Parathyroid adenoma (tissue), 2 donors: Measurements from ENCODE around the gene ITPK1.
"Not testable (repeated sequence)": the region's sequence is repeated elsewhere in the genome, so short reads cannot be mapped to it uniquely, and the experiment has no call there.

Source experiments
- H2AFZ ChIP-seq: fragments of 300-600 bp; sonication (generic); one replicate; pipeline ENCODE4 v1.7.0; 2017; ENCODE audit warnings: antibody characterized with exemption, mild to moderate bottlenecking
- H3K27ac ChIP-seq: fragments of 300-600 bp; sonication (generic); one replicate; pipeline ENCODE4 v1.7.0; 2017
- H3K27me3 ChIP-seq: fragments of 300-600 bp; sonication (generic); one replicate; pipeline ENCODE4 v1.7.0; 2017; ENCODE audit warnings: low read length; ENCODE audit not compliant: control insufficient read depth, insufficient read depth
- H3K36me3 ChIP-seq: fragments of 300-600 bp; sonication (generic); one replicate; pipeline ENCODE4 v1.7.0; 2017; ENCODE audit warnings: low read length; ENCODE audit not compliant: control insufficient read depth, insufficient read depth
- H3K4me1 ChIP-seq: fragments of 300-600 bp; sonication (generic); one replicate; pipeline ENCODE4 v1.7.0; 2017; ENCODE audit warnings: control low read depth
- H3K4me2 ChIP-seq: fragments of 300-600 bp; sonication (generic); one replicate; pipeline ENCODE4 v1.7.0; 2017; ENCODE audit warnings: low read length
- H3K4me3 ChIP-seq: fragments of 300-600 bp; sonication (generic); one replicate; pipeline ENCODE4 v1.7.0; 2017; ENCODE audit warnings: low read depth, low read length
- H3K79me2 ChIP-seq: fragments of 300-600 bp; sonication (generic); one replicate; pipeline ENCODE4 v1.7.0; 2017; ENCODE audit warnings: control low read depth
- H3K9ac ChIP-seq: fragments of 300-600 bp; sonication (generic); one replicate; pipeline ENCODE4 v1.7.0; 2017; ENCODE audit warnings: mild to moderate bottlenecking
- H3K9me3 ChIP-seq: fragments of 300-600 bp; sonication (generic); one replicate; pipeline ENCODE4 v1.7.0; 2017; ENCODE audit warnings: low read length; ENCODE audit not compliant: control insufficient read depth
- CTCF ChIP-seq: fragments of 300-600 bp; sonication (generic); IDR thresholded peaks from one replicate; pipeline ENCODE4 v1.7.0; 2017; ENCODE audit warnings: antibody characterized with exemption, mild to moderate bottlenecking
- donor health status: primary hyperparathyroidism.

The ITPK1 gene

DNA sequence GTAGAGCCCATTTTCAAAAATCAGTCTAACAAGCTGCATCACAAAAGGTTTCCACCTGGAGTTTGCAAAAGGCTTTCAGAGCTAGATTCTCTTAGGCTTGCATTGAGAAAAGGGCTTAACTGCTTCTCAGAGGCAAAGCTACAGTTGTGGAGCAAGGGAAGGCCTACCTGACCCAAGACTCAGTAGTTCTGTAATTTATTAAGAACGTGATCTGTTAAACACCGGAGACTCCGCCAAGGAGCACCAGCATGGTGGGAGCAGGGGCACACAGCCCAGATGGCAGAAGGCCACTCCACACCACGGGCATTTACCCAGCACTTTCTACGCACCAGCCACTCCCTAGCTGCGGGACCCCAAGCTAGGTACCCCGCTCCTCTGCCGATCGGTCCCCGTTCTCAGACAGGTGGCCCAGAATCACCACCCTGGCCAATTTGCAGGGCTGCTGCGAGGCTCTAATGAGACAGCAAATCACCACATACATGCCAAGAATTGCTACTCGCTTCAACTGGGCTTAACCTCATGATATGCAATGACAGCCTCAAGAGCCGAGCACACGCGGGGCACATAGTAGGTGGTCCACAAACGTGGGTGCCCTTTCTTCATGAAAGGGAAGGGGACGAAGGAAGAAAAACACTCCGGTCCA, 1.5 kb downstream of the ITPK1 start:
- Histone ChIP-seq H3K27me3 (no peaks in the 10 kb centered on the region), H3K9me3 (no peaks in the 10 kb centered on the region), H3K4me3 (peak overlapping the region; percentile 89), H3K4me1 (peaks cover 20% of the 10 kb centered on the region), H2AFZ (peak overlapping the region; percentile 93), H3K27ac (peak overlapping the region; percentile 76), H3K9ac (peak overlapping the region; percentile 83), H3K4me2 (peak overlapping the region; percentile 96), H3K79me2 (peaks cover 35% of the 10 kb centered on the region), H3K36me3 (no peaks in the 10 kb centered on the region)
- TF ChIP-seq CTCF = no peak

- peaks cover 20% of the 10 kb centered on the region for H3K4me1 ChIP-seq
- TF ChIP-seq CTCF = no peak
- H3K9me3 ChIP-seq = no peaks in the 10 kb centered on the region
- H3K27me3 ChIP-seq = no peaks in the 10 kb centered on the region
- no peak overlapping the region for H3K9ac ChIP-seq
- H3K27ac ChIP-seq = peak overlapping the region; percentile 8
- H2AFZ ChIP-seq = no peak overlapping the region
- peak overlapping the region; percentile 11 for H3K4me3 ChIP-seq
- H3K36me3 ChIP-seq = no peaks in the 10 kb centered on the region
- H3K79me2 ChIP-seq = peaks cover 41% of the 10 kb centered on the region
- peak overlapping the region; percentile 96 for H3K4me2 ChIP-seq
These were observed 2.1 kb downstream of the ITPK1 start for GRCh38 chr14:93113678-93114067.

DNA sequence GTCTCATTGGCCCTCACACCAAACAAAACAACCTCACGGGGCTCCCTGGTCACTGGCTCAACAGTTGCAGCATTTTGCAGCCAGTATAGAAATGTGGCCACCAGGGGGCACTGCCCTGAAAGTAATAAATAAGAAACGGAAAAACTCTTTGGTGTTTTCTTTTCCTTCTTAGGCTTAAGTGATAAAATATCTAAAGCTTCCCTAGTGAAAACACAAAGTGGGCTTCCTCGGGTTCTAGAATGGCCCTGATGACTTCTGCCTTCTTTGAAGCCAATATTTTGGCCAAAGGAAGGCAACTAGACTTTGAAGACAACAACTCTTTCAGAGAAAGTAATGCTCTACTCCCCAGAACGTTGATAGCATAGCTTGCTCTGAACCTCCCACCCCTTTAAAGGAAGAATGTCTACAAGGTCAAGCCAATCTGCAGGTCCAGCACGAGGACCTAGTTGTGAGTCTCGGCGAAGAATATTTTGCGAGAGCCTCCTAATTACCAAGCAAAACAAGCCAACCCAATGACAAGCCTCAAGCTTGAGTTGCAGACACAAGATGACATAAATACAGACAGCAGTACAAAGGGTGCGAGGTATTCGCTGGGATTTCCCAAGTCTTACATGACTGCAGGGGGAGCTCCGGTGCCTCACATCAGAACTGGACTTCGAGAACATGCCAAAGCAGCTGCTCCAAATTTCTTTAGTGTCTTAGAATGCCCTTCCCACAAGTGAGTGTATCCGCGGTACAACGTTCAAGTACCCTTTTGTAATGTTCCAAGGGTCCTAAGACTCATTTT, 2.6 kb downstream of the ITPK1 start:
- Histone ChIP-seq H3K9me3 (no peaks in the 10 kb centered on the region), H3K27me3 (no peaks in the 10 kb centered on the region), H3K36me3 (no peaks in the 10 kb centered on the region), H3K27ac (peak overlapping the region; percentile 8), H2AFZ (peak overlapping the region; percentile 55), H3K9ac (no peak overlapping the region), H3K4me1 (peaks cover 20% of the 10 kb centered on the region), H3K4me2 (peak overlapping the region; percentile 96), H3K79me2 (peaks cover 46% of the 10 kb centered on the region), H3K4me3 (peak overlapping the region; percentile 11)
- peak; percentile 92 for TF ChIP-seq CTCF

GRCh38 chr14:93111541-93111940, 4.2 kb downstream of the ITPK1 start:
- H3K27ac ChIP-seq, H3K4me3 ChIP-seq, H3K9me3 ChIP-seq, H3K4me2 ChIP-seq, H3K27me3 ChIP-seq, H3K36me3 ChIP-seq, H3K9ac ChIP-seq, H2AFZ ChIP-seq: not testable (repeated sequence)
- H3K4me1 ChIP-seq = peaks cover 20% of the 10 kb centered on the region
- H3K79me2 ChIP-seq = peaks cover 62% of the 10 kb centered on the region

- H3K9me3 ChIP-seq = no peaks in the 10 kb centered on the region
- no peaks in the 10 kb centered on the region for H3K27me3 ChIP-seq
- no peak overlapping the region for H2AFZ ChIP-seq
- no peak for TF ChIP-seq CTCF
- H3K9ac ChIP-seq = no peak overlapping the region
- no peak overlapping the region for H3K4me3 ChIP-seq
- no peaks in the 10 kb centered on the region for H3K36me3 ChIP-seq
- H3K4me2 ChIP-seq = no peak overlapping the region
- no peak overlapping the region for H3K27ac ChIP-seq
- peaks cover 15% of the 10 kb centered on the region for H3K4me1 ChIP-seq
- peaks cover 66% of the 10 kb centered on the region for H3K79me2 ChIP-seq
These were observed 4.8 kb downstream of the ITPK1 start for GRCh38 chr14:93110856-93111419.
